ENCODE measurements around the gene TENT5C. TPM values are rescaled to one million over a fixed set of nuclear protein-coding genes. Genes with fewer than 3 reads are reported as not detected.

Gene TENT5C
- total and polyA plus RNA-seq, 2 of the 8 experiments (the other 6 are each of a cell fraction or from before 2014, with no cell fraction given) = 0.38 to 0.99 TPM

DNA sequence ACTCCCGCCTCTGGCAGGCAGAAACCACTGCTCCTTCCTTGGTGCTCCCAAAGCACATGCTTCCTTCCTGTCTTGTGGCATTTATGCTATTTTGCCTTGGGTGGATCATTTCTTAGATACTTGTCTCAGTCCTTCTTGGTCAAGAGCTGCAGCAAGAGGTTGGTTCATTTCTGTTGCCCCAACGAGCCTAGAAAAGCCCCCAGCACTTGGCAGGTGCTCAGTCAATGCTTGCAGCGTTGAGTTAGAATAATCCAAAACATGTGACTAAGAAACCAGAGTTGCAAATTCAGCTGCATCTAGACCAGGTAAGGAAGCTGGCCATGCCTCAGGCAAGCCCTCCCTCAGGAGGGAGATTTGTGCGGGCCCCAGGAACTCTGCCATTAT, 42.4 kb upstream of the TENT5C start (continued):
- TF ChIP-seq, protein P1, sequence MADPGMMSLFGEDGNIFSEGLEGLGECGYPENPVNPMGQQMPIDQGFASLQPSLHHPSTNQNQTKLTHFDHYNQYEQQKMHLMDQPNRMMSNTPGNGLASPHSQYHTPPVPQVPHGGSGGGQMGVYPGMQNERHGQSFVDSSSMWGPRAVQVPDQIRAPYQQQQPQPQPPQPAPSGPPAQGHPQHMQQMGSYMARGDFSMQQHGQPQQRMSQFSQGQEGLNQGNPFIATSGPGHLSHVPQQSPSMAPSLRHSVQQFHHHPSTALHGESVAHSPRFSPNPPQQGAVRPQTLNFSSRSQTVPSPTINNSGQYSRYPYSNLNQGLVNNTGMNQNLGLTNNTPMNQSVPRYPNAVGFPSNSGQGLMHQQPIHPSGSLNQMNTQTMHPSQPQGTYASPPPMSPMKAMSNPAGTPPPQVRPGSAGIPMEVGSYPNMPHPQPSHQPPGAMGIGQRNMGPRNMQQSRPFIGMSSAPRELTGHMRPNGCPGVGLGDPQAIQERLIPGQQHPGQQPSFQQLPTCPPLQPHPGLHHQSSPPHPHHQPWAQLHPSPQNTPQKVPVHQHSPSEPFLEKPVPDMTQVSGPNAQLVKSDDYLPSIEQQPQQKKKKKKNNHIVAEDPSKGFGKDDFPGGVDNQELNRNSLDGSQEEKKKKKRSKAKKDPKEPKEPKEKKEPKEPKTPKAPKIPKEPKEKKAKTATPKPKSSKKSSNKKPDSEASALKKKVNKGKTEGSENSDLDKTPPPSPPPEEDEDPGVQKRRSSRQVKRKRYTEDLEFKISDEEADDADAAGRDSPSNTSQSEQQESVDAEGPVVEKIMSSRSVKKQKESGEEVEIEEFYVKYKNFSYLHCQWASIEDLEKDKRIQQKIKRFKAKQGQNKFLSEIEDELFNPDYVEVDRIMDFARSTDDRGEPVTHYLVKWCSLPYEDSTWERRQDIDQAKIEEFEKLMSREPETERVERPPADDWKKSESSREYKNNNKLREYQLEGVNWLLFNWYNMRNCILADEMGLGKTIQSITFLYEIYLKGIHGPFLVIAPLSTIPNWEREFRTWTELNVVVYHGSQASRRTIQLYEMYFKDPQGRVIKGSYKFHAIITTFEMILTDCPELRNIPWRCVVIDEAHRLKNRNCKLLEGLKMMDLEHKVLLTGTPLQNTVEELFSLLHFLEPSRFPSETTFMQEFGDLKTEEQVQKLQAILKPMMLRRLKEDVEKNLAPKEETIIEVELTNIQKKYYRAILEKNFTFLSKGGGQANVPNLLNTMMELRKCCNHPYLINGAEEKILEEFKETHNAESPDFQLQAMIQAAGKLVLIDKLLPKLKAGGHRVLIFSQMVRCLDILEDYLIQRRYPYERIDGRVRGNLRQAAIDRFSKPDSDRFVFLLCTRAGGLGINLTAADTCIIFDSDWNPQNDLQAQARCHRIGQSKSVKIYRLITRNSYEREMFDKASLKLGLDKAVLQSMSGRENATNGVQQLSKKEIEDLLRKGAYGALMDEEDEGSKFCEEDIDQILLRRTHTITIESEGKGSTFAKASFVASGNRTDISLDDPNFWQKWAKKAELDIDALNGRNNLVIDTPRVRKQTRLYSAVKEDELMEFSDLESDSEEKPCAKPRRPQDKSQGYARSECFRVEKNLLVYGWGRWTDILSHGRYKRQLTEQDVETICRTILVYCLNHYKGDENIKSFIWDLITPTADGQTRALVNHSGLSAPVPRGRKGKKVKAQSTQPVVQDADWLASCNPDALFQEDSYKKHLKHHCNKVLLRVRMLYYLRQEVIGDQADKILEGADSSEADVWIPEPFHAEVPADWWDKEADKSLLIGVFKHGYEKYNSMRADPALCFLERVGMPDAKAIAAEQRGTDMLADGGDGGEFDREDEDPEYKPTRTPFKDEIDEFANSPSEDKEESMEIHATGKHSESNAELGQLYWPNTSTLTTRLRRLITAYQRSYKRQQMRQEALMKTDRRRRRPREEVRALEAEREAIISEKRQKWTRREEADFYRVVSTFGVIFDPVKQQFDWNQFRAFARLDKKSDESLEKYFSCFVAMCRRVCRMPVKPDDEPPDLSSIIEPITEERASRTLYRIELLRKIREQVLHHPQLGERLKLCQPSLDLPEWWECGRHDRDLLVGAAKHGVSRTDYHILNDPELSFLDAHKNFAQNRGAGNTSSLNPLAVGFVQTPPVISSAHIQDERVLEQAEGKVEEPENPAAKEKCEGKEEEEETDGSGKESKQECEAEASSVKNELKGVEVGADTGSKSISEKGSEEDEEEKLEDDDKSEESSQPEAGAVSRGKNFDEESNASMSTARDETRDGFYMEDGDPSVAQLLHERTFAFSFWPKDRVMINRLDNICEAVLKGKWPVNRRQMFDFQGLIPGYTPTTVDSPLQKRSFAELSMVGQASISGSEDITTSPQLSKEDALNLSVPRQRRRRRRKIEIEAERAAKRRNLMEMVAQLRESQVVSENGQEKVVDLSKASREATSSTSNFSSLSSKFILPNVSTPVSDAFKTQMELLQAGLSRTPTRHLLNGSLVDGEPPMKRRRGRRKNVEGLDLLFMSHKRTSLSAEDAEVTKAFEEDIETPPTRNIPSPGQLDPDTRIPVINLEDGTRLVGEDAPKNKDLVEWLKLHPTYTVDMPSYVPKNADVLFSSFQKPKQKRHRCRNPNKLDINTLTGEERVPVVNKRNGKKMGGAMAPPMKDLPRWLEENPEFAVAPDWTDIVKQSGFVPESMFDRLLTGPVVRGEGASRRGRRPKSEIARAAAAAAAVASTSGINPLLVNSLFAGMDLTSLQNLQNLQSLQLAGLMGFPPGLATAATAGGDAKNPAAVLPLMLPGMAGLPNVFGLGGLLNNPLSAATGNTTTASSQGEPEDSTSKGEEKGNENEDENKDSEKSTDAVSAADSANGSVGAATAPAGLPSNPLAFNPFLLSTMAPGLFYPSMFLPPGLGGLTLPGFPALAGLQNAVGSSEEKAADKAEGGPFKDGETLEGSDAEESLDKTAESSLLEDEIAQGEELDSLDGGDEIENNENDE (IDR thresholded peaks at IDR 0.05; ENCODE audit: insufficient replicate concordance, low read length) = no peak
